ENCODE results near the gene DDAH2. TPM values are rescaled to one million over a fixed set of nuclear protein-coding genes. Genes with fewer than 3 reads are reported as not detected.
"Not testable (repeated sequence)": the region's sequence is repeated elsewhere in the genome, so short reads cannot be mapped to it uniquely, and the experiment has no call there.

The DDAH2 gene
- total RNA-seq, 1 donor from 2014 or later, result 67.0 TPM

DNA sequence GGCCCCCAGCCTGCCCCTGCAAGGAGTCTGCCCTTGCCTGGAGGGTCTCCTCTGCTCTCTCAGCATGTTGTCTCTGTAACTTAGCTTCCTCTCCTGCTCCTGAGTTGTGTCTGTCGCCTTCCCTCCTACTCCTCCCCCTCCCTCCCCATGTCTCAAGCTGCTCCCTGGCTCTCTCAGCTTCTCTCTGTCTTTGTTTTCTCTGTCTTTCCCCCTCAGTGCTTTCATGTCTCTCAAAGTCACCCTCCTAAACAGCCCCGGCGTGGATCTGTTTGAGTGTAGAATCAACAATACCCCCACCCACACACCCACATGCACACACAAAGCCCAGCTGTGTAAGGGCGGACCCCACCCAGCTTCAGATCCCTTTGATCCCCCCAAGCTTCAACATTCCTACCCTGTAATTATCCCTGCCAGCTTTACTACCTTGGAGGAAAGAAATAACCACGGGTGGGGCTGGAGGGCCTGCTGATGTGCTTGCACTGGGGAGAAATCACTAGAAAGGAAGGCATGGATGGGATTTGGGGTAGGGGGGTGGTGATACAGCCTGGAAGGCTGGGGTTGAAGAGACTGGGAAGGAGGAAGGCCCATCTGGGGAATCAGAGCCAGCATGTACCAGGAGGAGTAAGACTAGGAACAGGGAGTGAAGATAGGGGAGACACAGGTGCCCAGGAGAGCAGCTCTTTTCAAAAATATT is 15.0 kb downstream of the DDAH2 start:
- H3K27ac ChIP-seq, result no peak overlapping the region
- intact Hi-C loops (cut with DNase I), result no loop called here
- no peaks in the 10 kb centered on the region for H3K9me3 ChIP-seq
- no peak for ATAC-seq
- no peaks in the 10 kb centered on the region for H3K36me3 ChIP-seq
- TF ChIP-seq, protein P1, sequence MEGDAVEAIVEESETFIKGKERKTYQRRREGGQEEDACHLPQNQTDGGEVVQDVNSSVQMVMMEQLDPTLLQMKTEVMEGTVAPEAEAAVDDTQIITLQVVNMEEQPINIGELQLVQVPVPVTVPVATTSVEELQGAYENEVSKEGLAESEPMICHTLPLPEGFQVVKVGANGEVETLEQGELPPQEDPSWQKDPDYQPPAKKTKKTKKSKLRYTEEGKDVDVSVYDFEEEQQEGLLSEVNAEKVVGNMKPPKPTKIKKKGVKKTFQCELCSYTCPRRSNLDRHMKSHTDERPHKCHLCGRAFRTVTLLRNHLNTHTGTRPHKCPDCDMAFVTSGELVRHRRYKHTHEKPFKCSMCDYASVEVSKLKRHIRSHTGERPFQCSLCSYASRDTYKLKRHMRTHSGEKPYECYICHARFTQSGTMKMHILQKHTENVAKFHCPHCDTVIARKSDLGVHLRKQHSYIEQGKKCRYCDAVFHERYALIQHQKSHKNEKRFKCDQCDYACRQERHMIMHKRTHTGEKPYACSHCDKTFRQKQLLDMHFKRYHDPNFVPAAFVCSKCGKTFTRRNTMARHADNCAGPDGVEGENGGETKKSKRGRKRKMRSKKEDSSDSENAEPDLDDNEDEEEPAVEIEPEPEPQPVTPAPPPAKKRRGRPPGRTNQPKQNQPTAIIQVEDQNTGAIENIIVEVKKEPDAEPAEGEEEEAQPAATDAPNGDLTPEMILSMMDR (IDR thresholded peaks at IDR 0.05), result no peak
- H3K4me1 ChIP-seq, result peaks cover 7% of the 10 kb centered on the region
- no peaks in the 10 kb centered on the region for H3K27me3 ChIP-seq (ENCODE audit: low read depth)
- DNase-seq, result no peak
- no peak overlapping the region for H3K4me3 ChIP-seq

GRCh38 chr6:31713465-31713864 is 15.6 kb downstream of the DDAH2 start:
- TF ChIP-seq, protein P1 (IDR thresholded peaks at IDR 0.05), result no peak
- peaks cover 7% of the 10 kb centered on the region for H3K4me1 ChIP-seq
- DNase-seq (no peak), ATAC-seq (no peak)
- intact Hi-C loops (cut with DNase I), result no loop called here
- no peaks in the 10 kb centered on the region for H3K27me3 ChIP-seq (ENCODE audit: low read depth)
- no peak overlapping the region for H3K27ac ChIP-seq
- H3K4me3 ChIP-seq, result no peak overlapping the region
- no peaks in the 10 kb centered on the region for H3K36me3 ChIP-seq
- H3K9me3 ChIP-seq, result no peaks in the 10 kb centered on the region

- peaks cover 7% of the 10 kb centered on the region for H3K4me1 ChIP-seq
- TF ChIP-seq, protein P1 (IDR thresholded peaks at IDR 0.05), result no peak
- intact Hi-C loops (cut with DNase I), result no loop called here
- ATAC-seq (peak; percentile 45 to 47), DNase-seq (no peak)
- H3K27ac ChIP-seq, result no peak overlapping the region
- H3K9me3 ChIP-seq, result no peaks in the 10 kb centered on the region
- H3K36me3 ChIP-seq, result no peaks in the 10 kb centered on the region
- no peak overlapping the region for H3K4me3 ChIP-seq
- no peaks in the 10 kb centered on the region for H3K27me3 ChIP-seq (ENCODE audit: low read depth)
Observed at GRCh38 chr6:31712296-31712695, 16.8 kb downstream of the DDAH2 start.

DNA sequence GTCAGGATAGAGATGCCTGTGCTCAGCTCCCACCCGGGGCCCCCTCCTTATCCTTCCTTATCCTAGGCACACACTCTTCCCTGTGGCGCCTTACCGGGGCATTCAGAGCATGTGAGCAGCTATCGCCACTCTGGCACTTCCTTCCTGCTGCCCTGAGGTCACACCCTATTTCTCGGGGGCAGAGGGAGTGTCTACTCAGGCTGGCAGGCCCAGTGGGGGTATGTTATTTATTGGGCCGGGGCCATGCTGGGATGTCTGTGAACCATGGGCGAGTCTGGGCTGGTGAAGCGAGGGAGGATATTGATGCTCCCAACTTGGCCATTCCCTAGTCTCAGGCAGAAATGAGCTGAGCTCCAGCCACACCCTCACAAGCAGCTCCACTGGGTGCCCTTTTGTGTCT is 17.9 kb downstream of the DDAH2 start:
- Histone ChIP-seq H3K36me3 (no peaks in the 10 kb centered on the region), H3K27me3 (ENCODE audit: low read depth) (no peaks in the 10 kb centered on the region), H3K4me3 (no peak overlapping the region), H3K27ac (no peak overlapping the region), H3K9me3 (no peaks in the 10 kb centered on the region), H3K4me1 (peaks cover 7% of the 10 kb centered on the region)
- no peak for DNase-seq
- ATAC-seq, result peak; percentile 41 to 44
- intact Hi-C loops (cut with DNase I), result no loop called here
- TF ChIP-seq, protein P1 (IDR thresholded peaks at IDR 0.05), result no peak

GRCh38 chr6:31710523-31711219 is 18.4 kb downstream of the DDAH2 start:
- H3K27ac ChIP-seq, result no peak overlapping the region
- intact Hi-C loops (cut with DNase I), result no loop called here
- H3K36me3 ChIP-seq, result no peaks in the 10 kb centered on the region
- DNase-seq (no peak), ATAC-seq (no peak)
- no peak overlapping the region for H3K4me3 ChIP-seq
- TF ChIP-seq, protein P1 (IDR thresholded peaks at IDR 0.05), result no peak
- peaks cover 7% of the 10 kb centered on the region for H3K4me1 ChIP-seq
- no peaks in the 10 kb centered on the region for H3K27me3 ChIP-seq (ENCODE audit: low read depth)
- H3K9me3 ChIP-seq, result no peaks in the 10 kb centered on the region

DNA sequence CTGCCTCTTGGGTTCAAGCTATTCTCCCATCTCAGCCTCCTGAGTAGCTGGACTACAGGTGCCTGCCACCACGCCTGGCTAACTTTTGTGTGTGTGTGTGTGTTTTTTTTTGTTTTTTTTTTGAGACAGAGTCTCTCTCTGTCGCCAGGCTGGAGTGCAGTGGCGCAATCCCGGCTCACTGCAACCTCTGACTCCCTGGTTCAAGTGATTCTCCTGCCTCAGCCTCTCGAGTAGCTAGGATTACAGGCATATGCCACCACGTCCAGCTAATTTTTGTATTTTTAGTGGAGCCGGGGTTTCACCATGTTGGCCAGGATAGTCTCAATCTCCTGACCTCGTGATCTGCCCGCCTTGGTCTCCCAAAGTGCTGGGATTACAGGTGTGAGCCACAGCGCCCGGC is 19.9 kb downstream of the DDAH2 start:
- peak; percentile 70 for DNase-seq

More for the DNA sequence above, 19.9 kb downstream of the DDAH2 start:
- H3K4me1 ChIP-seq; H3K36me3 ChIP-seq; H3K27ac ChIP-seq; H3K27me3 ChIP-seq (ENCODE audit: low read depth); intact Hi-C loops (cut with DNase I); H3K4me3 ChIP-seq; H3K9me3 ChIP-seq; ATAC-seq: not testable (repeated sequence)
